HepG2 (cell line): ENCODE results near the gene KRTAP19-7. TPM values are rescaled to one million over a fixed set of nuclear protein-coding genes. Genes with fewer than 3 reads are reported as not detected.

Experiments used
- ATAC-seq: fragments of 200-7000 bp; cut with Tn5 transposase; 3 replicates; pipeline ENCODE4 v1.9.1; 2020; ENCODE audit warnings: mild to moderate bottlenecking, moderate library complexity
- BruUV-seq: library from RNA; stranded (reverse); fragments of 400-500 nt; replicated peaks from 2 replicates; lab custom pipeline; 2021; lab: Mats Ljungman, UMichigan
- CTCF ChIA-PET: fragments of 300-600 bp; formaldehyde crosslinking; extraction: SDS; loops from one replicate; lab custom pipeline; 2021; ENCODE audit warnings: low total read pairs, inconsistent platforms, low intra/inter-chr PET ratio; lab: Yijun Ruan, JAX
- POLR2A ChIA-PET: fragments of 350-600 bp; sonication (Branson Sonifier 250); formaldehyde crosslinking; loops from one replicate; lab custom pipeline; 2020; ENCODE audit warnings: antibody characterized with exemption, inconsistent platforms; lab: Yijun Ruan, JAX
- DNase-seq: peaks from one replicate; pipeline ENCODE4 v3.0.0-alpha.2; 2015; ENCODE audit warnings: low spot score
- FAIRE-seq: peaks from 3 replicates; lab custom pipeline; 2011; peaks lifted over from hg19 to GRCh38; lab: Jason Lieb, UNC
- H2AFZ ChIP-seq: one replicate; pipeline ENCODE4 v1.6.1; 2011; ENCODE audit warnings: low read length, inconsistent platforms
- H3K27ac ChIP-seq: fragments of 300-600 bp; 3 replicates; pipeline ENCODE4 v1.8.0; 2011; ENCODE audit warnings: mixed run types, mild to moderate bottlenecking, mixed read lengths, low read length, inconsistent platforms; ENCODE audit not compliant: insufficient read depth; ENCODE audit errors: extremely low read length
- H3K27me3 ChIP-seq, 2 experiments: fragments of 200-600 bp in 1 of 2; 2 replicates in 1 of 2; 3 replicates in 1 of 2; pipeline versions ENCODE4 v1.6.0 to v1.8.0; 2011; ENCODE audit warnings: low read length in 2 of 2, mild to moderate bottlenecking in 2 of 2, moderate library complexity in 2 of 2, inconsistent platforms in 1 of 2; ENCODE audit not compliant: insufficient read depth in 2 of 2, control insufficient read depth in 1 of 2
- H3K36me3 ChIP-seq, 2 experiments: fragments of 200-600 bp in 1 of 2; replicated peaks in 1 of 2; 2 replicates in 1 of 2; 3 replicates in 1 of 2; pipeline versions ENCODE4 v1.5.1 to v1.8.0; 2011; ENCODE audit warnings: low read length in 2 of 2, inconsistent platforms in 1 of 2; ENCODE audit not compliant: insufficient read depth in 2 of 2, control insufficient read depth in 1 of 2
- H3K4me1 ChIP-seq: 2 replicates; pipeline ENCODE4 v1.5.1; 2012; ENCODE audit warnings: low read length, inconsistent platforms; ENCODE audit not compliant: insufficient read depth
- H3K4me2 ChIP-seq: 2 replicates; pipeline ENCODE4 v1.6.0; 2011; ENCODE audit warnings: low read depth, low read length, inconsistent platforms
- H3K4me3 ChIP-seq, 3 experiments: fragments of 200-600 bp in 1 of 3; sonication (generic), shearing (Covaris generic) in 1 of 3; replicated peaks in 1 of 3; 2 replicates each; pipeline ENCODE4 v1.5.1; 2011 to 2016; ENCODE audit warnings: low read length in 3 of 3, inconsistent platforms in 2 of 3, low read depth in 2 of 3, mild to moderate bottlenecking in 2 of 3, control low read depth in 1 of 3, mixed read lengths in 1 of 3; ENCODE audit not compliant: insufficient read depth in 1 of 3
- H3K79me2 ChIP-seq: one replicate; pipeline ENCODE4 v1.6.1; 2011; ENCODE audit warnings: low read length, inconsistent platforms; ENCODE audit not compliant: insufficient read depth
- H3K9ac ChIP-seq: 2 replicates; pipeline ENCODE4 v1.6.0; 2011; ENCODE audit warnings: mild to moderate bottlenecking, low read depth, low read length, inconsistent platforms; ENCODE audit not compliant: insufficient read depth
- H3K9me3 ChIP-seq: 2 replicates; pipeline ENCODE4 v1.5.1; 2012; ENCODE audit warnings: mild to moderate bottlenecking, low read length
- H4K20me1 ChIP-seq: 2 replicates; pipeline ENCODE4 v1.6.0; 2011; ENCODE audit warnings: inconsistent platforms, mild to moderate bottlenecking, low read length, moderate library complexity; ENCODE audit not compliant: insufficient read depth
- ATF7 ChIP-seq, 2 experiments: fragments of 450-650 bp in 1 of 2; sonication (generic) in 1 of 2; formaldehyde crosslinking in 1 of 2; IDR thresholded peaks; 2 replicates each; pipeline versions ENCODE4 v1.4.0 to v1.6.1; 2016 to 2020; ENCODE audit warnings: antibody characterized with exemption in 1 of 2, mild to moderate bottlenecking in 1 of 2, missing genetic modification reagents in 1 of 2
- CEBPB ChIP-seq: IDR thresholded peaks from 2 replicates; pipeline ENCODE4 v1.6.1; 2011; ENCODE audit warnings: low read depth, low read length, improper control_type of control experiment, borderline replicate concordance
- MTA1 ChIP-seq: sonication (generic); formaldehyde crosslinking; IDR thresholded peaks from 2 replicates; pipeline ENCODE4 v1.4.0; 2020; ENCODE audit warnings: missing genetic modification reagents, mild to moderate bottlenecking, borderline replicate concordance
- RBM39 ChIP-seq: fragments of 200-400 bp; formaldehyde crosslinking; IDR thresholded peaks from one replicate; pipeline ENCODE4 v1.6.1; 2018; ENCODE audit warnings: antibody characterized with exemption, mild to moderate bottlenecking, low read depth, low read length; ENCODE audit not compliant: poor library complexity, severe bottlenecking
- WGBS: methylation state at CpG from one replicate; pipeline ENCODE4 v1.1.6; 2017; ENCODE audit warnings: low lambda C conversion rate; 5-methylcytosine and 5-hydroxymethylcytosine counted together
- in situ Hi-C: cut with HindIII; loops from 2 replicates; pipeline ENCODE4 v1.10.0; 2017; ENCODE audit warnings: low pct_unique_long_range_greater_than_20kb; ENCODE audit not compliant: extremely low pct_ligation_motif_present
- intact Hi-C: fragments of 100-400 bp; cut with micrococcal nuclease; formaldehyde crosslinking; loops from one replicate; pipeline ENCODE4 v1.10.0; 2022; ENCODE audit not compliant: unreplicated experiment
- polyA plus RNA-seq, 8 experiments: library from polyadenylated mRNA; depleted of rRNA in 3 of 8; stranded (reverse) in 7 of 8; unstranded in 1 of 8; fragments of >200 nt; fragmentation: Illumina TruSeq in 4 of 8; extraction: Trizol in 4 of 8; gene quantifications; 2 replicates each; pipeline versions ENCODE4 v1.2.1 to v1.2.3, GENCODE V29; 2011 to 2016; ENCODE audit warnings: low read depth in 4 of 8, missing spikeins in 1 of 8, mixed read lengths in 1 of 8; ENCODE audit not compliant: insufficient read depth in 1 of 8
- total RNA-seq, 5 experiments: library from RNA; depleted of rRNA; stranded (reverse); fragments of >200 nt; fragmentation: Illumina TruSeq; extraction: Trizol; gene quantifications; 2 replicates each; pipeline ENCODE4 v1.2.3, GENCODE V29; 2016; ENCODE audit warnings: low read depth in 1 of 5

KRTAP19-7 gene
- total and polyA plus RNA-seq, 2 of the 13 experiments (the other 11 are each of a cell fraction or from before 2014, with no cell fraction given) = not detected

DNA sequence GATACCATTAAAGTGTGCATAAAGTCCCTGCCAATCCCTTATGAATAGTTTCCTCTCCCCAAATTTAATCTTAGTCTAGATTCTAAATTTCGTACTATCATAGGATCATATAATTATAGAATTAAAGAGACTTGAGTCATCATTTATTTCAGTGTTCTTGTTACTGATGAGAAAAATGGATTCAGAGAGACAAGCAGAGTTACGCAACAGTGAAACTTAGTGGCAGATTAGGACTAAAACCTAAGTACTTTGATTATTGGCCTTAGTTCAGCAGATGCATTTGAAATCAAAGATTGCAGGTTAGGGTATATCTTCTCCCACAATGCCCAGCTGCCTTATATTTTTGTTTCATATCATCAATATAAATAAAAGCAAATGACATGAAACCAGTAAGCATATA, 843 bp upstream of the KRTAP19-7 start:
- no peak overlapping the region for H2AFZ ChIP-seq
- H3K79me2 ChIP-seq = no peaks in the 10 kb centered on the region
- ChIA-PET POLR2A (no interaction called here), CTCF (no interaction called here)
- intact Hi-C loops (no loop called here), in situ Hi-C loops (no loop called here)
- no peaks in the 10 kb centered on the region for H4K20me1 ChIP-seq
- no peak overlapping the region for H3K4me2 ChIP-seq
- no peak overlapping the region for H3K4me3 ChIP-seq
- WGBS = 13% methylated on average over 2 of the region's 2 CpGs
- no TSS peak for BruUV-seq
- no peak for DNase-seq
- peaks cover 83% of the 10 kb centered on the region for H3K9me3 ChIP-seq
- FAIRE-seq = no peak
- no peaks in the 10 kb centered on the region for H3K4me1 ChIP-seq
- no peaks in the 10 kb centered on the region for H3K27me3 ChIP-seq
- H3K27ac ChIP-seq = no peak overlapping the region
- no peaks in the 10 kb centered on the region for H3K36me3 ChIP-seq
- no peak for ATAC-seq
- H3K9ac ChIP-seq = no peak overlapping the region
- no peak for TF ChIP-seq MTA1
- peak; percentile 62 for TF ChIP-seq CEBPB

DNA sequence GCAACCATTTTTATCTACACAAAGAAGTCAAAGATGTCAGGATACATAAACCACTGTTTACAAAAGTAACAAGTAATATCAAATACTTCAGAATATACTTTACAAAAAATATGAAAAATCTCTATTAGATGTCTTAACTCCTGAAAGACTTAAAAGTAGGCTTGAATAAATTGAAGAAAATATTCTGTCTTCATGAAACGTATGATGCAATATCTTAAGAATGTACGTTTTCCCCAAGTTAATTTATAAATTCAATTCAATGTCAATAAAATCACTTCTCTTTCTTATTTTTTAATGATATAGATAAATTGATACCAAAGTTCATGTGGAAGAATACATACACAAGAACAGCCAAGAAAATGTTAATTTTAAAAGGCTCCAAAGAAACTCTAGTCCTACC, 6.0 kb downstream of the KRTAP19-7 start:
- no peak for ATAC-seq
- Histone ChIP-seq H3K9me3 (peaks cover 90% of the 10 kb centered on the region), H3K4me3 (no peak overlapping the region), H3K9ac (no peak overlapping the region), H3K79me2 (no peaks in the 10 kb centered on the region), H3K4me1 (no peaks in the 10 kb centered on the region), H3K36me3 (no peaks in the 10 kb centered on the region), H4K20me1 (no peaks in the 10 kb centered on the region), H3K27ac (no peak overlapping the region), H3K4me2 (no peak overlapping the region), H3K27me3 (no peaks in the 10 kb centered on the region), H2AFZ (no peak overlapping the region)
- ChIA-PET CTCF (no interaction called here), POLR2A (no interaction called here)
- in situ Hi-C loops (no loop called here), intact Hi-C loops (no loop called here)
- WGBS = 10% methylated on average over 2 of the region's 2 CpGs
- no TSS peak for BruUV-seq
- no peak for TF ChIP-seq RBM39
- 0 out of 2 replicates have a peak, but pooled peaks have one; percentile 7 for TF ChIP-seq ATF7 (IDR thresholded peaks at IDR 0.05)
- no peak for TF ChIP-seq ATF7 (CRISPR knock-in tag; IDR thresholded peaks at IDR 0.05)
- DNase-seq = no peak
- no peak for FAIRE-seq
